EL (cell line): ENCODE results near the gene SND1.

Source experiments
- DNase-seq: peaks from one replicate; pipeline ENCODE4 v3.0.0-alpha.2; 2016

Gene SND1

DNA sequence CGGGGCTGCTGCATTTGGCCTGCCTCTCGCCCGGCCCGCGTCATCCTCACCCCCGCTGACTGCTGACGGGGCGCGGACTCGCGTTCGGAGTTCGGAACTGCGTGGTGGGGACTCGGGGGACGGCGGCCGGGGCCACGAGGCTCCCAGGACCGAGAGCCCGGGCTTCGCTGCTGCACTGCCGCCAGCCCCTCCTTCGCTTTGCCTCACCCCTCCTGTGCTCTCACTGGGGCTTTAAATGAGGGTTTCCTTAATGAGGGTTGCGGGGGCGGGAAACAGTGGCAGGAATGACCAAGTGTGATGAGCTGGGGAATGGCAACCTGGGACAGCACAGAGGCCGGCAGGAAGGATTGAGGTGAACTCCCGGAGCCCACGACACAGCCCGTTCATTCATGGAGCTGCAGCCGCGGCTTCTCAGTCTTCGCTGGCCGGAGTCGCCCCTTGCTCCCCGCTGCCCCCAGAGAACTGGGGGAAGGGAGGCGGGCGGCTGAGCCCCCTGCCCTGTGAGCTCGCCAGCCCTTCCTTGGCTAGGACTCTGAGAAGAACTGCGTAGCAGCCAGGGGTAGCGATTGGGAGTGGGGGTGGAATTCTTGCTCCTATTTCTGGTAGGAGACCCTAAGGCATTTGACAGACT is 380.7 kb downstream of the SND1 start:
- DNase-seq: peak; percentile 13

DNA sequence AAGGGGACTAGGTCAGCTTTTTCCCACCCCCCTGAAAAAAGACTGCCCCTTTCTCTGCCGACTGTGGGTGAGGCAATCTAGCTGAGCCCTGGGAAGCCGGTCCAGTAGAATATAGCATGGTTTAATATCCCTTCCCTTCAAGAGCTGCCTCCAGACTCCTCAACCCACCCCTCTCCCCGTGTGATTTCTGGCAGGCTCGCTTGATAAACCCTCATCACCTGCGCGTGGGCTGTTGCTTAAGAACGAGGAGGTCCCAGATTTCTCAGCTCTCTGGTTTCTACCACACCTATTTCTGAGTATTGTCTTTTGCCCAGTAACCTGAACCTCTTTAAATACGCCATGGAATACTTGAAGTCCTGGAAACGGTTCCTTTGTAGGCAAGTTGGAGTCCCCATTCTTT is 381.3 kb downstream of the SND1 start:
- no peak for DNase-seq

DNA sequence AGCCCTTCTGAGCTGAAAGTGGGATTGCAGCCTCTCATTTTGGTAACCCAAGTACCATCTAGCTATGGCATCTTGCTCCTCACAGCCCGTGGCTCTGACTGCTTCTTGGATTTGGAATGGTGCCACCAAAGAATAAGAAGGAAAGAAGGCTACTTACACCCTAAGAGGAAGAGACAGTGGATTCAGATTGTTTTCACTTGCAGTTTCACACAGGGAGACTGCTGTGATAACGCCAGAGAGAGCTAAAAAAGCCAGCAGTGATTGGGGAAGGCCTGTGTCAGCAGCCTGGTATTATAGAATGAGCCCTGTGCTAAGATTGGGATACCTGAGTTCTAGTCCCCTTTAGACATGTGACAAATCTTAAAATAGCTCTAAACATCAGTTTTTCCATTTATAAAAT is 382.8 kb downstream of the SND1 start:
- DNase-seq: no peak

DNA sequence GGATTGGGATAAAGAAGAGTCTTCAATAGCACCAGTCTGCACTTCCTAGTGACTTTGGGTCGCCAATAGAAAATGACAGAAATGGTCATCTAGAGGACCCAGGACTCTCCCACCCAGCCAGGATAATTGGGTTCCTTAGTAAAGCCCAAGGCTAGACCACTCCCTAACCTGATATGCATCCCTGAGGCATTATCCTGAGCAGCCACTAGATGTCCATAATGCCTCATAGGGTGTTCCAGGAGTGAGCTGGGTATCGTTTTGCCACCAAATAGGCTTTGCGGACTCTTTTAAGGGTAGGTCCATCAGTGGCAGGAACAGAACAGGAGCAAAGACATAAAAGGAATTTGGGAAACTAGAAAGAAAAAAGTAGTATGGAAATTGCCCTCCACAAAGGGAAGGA is 383.7 kb downstream of the SND1 start:
- peak; percentile 22 for DNase-seq

DNA sequence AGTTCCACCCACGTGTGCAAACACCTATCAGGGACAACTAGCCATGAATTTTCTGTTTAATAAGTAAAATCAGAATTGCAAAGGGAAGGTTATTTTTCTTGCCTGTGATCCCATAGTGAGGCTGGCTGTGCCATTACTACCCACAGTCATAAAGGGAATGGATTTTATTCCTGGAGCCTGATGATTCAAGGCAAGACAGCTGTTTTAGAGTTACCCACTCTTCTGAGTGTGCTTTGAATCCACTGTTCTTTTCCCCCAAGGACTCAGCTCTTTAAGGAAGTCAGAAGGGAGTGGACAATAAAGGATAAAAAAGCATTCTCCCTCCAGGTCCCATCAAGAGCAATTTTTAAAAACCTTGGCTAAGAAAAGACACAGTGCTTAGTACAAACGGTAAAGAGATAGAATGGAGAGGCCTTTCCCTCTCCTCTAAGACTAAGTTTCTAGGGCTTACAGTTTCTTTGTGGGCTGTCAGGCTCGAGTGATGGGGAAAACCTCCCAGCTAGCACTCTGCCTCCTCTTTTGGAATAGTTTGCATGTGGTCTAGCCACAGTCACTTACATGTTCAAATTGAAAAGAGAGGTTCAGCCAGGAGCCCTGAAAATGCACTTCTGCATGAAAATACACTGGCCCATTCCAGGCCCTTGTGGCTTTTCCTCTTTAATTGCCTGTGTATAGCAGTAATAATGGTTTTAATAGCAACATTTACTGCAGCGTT is 384.4 kb downstream of the SND1 start:
- no peak for DNase-seq

DNA sequence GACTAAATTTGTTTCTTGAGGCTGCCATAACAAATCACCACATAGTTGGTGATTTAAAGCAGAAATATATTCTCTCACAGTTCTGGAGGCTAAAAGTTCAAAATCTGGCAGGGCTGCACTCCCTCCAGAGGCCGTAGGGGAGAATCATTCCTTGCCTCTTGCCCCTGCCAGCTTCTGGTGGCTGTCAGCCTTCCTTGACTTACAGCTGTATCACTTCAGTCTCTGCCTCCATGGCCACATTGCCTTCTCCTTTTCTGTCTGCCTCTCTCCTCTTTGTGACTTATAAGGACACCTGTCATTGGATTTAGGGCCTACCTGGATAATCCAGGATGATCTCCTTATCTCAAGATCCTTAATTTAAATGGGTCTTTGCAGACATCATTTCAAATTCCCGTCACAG is 385.1 kb downstream of the SND1 start:
- DNase-seq: no peak

DNA sequence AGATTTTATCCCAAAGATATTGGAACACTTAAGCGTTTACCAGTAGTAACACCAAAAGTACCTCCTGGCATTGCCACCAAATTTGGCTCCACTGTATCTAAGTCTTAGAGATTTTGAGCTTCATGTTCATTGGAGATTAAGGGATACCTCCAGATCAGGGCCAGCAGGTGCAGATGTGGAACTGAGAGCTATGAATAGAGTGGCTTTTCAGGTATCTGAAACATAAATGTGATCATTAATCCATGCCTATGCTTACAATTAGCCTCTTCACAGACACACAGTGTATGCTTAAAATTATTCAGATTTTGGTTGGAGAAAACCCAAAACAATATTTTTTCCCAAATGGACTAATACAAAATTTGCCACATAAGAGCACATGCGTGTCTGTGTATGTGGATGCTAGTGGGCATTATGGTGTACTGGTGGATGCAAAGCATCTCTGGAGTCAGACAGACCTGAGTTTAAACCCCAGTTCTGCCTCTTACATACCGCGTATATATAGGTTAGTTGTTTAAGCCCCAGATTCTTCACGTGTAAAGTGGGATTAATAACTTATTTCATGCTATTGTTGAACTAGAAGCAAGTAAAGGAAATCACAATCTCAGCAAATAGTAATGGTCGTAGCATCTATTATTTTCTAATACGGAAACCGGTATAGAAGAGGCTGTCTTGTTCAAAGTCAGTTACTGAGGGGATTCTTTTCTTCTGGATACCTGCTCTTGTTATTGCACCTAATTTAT is 386.1 kb downstream of the SND1 start:
- DNase-seq: no peak

DNA sequence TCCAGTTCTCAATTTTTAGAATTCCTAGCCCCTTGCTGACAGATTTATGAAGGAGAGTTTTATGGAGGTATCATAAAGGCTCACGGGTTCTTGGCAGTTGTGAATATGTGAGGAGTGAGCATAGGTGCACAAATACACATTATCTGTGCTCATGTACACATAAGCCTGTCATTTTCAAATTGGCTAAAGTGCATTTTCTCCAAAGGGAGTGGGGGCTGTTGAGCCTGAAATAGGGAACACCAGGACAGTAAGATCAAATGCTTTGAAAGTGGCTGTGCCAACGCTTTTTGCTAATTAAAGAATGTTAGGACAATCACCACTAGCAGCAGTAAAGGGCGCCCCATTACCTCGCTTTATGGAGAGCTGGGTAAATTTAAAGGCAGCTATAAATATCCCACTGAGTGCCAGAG is 387.6 kb downstream of the SND1 start:
- no peak for DNase-seq

DNA sequence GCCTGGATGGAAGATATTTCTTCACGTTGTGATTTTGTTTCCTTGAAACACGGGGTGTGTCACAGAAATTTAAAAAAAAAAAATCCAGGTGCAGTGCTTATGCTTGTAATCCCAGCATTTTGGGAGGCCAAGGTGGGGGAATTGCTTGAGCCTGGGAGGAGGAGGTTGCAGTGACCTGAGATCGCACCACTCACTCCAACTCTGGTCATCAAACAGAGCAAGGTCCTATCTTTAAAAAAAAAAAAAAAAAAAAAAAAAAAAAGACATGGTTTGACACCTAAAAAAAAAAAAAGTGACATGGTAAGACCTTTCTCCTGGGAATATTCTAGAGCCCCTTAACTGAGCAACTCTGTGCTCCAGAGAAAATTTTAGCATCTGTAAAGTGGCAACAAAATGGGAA is 388.2 kb downstream of the SND1 start:
- DNase-seq: no peak

DNA sequence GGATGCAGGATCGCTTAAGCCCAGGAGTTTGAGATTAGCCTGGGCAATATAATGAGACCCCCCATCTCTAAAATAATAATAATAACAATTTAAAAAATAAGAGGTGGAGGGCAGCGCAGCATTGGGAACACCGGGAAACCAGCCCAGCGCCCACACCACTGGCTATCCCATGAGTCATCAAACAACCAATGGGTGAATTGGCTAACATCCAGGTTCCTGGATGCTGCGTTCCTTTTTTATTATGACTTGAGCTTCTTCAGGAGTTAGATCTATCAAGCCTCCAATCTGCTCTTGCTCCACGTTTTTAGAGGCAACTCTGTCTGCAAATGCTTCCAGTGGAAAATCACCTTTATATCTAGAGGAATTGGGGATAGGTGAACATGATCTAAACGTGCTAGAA is 389.2 kb downstream of the SND1 start:
- DNase-seq: peak; percentile 89

DNA sequence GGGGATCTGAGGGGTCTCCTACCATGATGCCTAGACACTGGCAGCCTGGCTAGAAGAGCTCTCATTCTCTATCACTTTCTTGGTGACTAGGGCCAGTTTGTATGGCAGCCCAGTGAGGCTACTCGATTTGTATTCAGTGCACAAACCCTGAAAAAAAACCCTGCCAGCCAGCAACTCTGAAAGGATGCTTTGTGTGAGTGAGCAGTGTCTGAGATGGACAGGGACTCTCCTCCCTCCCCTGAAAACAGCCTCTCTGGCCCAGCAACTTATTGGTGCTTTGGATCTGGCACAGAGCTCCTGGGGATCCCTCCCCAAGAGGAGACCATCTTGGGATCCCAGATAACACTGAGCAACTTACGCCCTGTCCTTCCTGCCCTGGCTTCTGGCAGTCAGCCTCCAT is 390.0 kb downstream of the SND1 start:
- DNase-seq: no peak

DNA sequence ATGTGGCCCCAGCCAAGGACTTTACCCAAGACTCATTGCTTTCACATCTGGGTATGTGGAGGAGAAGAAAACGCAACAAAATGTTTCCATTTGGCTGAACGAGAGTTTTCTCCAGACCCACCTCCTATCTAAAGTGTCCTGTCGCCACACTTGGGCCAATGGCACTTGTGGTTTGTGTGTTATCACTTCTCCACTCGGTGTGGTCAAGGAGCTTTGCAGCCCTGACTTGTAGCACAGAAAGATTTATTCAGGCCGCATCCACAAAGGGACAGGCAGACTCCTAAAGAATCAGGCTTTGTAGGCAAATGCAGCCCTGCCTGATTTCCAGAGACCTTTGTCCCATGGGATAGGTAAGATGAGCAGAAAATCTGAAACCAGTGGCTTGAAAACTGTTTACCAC is 392.1 kb downstream of the SND1 start:
- no peak for DNase-seq

DNA sequence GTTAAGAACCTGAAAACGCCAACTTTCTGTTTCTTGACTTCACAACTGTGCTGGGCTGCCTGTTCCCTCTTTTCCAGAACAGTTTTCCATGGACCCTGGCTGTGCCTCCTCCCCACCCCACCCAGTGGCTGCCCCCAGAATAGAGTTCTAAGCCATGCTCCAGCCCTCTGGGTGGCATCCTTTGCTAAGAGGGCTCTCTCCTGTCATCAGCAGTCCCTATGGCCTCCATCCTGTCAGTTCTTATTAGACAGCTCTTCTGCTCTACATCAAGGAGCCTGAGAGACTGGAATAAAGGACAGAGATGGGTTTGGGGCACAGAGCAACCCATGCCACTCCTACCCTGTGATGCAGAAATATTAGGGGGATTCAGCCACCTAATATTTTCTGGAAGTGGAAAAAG is 393.2 kb downstream of the SND1 start:
- DNase-seq: no peak

DNA sequence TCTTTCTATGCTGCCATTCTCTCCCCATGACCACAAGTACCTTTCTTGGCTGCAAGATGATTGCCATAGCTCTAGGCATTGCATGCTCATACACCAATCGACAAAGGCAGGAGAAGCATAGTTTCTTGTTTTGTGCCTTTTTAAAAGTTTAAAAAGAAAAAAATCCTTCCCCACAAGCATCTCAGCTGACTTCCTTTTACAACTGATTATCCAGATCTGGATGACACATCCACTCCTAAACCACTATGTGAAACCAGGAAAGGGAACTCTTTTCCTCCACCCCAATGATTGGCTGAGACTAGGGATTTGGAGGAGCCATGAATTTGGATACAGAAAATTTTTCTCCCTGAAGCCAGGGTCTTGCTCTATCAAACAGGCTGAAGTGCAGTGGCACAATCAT is 393.8 kb downstream of the SND1 start:
- peak; percentile 47 for DNase-seq

DNA sequence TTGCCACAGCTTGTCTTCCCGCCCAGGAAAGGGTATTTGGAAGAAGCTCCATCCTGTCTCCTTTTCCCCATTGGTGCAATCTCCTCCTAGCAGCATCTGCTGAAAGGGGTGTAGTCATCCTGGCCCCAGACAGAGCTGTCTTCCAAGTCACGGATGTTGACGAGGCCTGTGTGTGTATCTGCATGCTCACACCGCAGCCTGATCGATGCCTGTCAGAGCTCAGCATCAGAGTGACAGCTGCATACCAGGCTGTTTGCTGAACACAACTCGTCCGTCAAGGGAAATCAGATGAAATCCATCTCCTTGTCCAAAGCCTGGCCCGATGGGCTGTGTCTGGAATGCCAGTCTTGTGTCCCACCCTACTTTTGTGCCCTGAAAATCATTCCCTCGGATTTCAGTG is 400.4 kb downstream of the SND1 start:
- DNase-seq: no peak

DNA sequence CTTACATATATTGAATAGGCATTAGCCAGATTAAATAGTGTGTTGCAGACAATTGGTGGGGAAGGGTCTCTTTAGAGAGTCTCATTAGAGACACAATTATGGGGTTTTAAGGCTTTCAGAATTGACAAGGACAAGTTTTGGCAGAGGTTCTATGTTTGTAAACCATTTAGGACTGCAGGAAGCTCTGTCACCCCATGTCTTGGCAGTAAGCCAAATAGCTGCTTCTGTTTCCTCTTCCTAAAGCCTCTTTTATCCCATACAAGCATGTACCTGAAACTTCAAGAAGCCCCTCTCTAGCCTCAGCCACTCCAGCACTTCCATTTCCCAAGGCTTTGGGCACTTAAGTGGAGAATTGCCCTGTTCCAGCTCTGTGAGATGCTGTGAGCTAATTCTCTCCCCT is 401.0 kb downstream of the SND1 start:
- DNase-seq: peak; percentile 41

DNA sequence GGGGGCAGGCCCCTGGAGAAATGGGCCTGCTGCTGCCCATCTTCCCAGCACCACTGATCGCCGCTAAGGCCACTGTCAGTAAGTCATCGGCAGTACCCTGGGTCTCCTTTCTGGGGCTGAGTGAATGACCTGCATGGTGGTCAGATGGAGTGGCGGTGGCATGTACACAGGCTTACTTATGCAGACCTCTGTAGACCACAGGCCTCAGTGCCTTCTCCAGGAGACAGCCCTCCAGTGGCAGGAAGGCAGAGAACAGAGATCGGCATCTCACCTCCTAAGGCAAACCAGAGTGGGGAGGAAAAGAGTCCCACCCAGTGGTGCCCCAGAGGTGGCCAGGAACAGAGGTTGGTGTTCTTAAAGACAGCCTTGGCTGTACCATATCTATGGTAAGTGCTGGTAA is 402.0 kb downstream of the SND1 start:
- DNase-seq: no peak

DNA sequence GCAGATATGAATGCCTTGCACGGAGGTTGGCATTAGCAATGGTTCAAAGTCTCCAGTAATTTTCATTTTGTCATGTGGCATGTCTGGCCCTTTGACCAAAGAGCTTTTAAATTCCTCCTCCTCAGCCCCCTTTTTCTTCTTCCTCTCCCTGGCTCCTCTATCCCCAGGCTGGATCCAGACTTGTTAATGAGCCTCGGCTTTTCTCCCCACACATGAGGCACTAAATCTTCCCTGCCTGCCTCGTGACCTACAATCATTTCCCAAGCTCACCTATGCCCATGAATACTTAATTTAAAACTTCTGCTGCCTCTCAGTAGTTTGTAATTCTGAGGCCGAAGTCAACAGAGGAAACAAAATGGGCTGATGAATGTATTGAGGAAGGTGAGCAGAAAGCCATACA is 402.5 kb downstream of the SND1 start:
- no peak for DNase-seq

DNA sequence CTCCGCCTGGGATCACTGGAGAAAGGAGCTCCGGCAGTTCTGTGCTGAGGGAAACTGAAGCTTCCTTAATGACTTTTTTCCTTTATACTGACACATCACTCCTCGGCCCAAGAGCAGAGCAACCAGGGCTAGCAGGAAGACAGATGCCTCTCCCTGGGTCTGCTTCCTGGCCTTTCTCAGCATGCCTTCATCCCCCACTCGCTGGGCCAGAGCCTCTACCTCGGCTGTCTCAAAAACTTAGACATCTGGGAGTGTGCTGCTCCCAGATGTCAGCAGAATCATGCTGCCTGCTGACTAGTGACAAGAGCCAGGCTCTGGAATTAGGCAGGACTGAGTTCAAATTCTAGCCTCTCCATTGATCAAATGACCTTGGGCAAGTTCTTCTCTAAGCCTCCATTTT is 403.6 kb downstream of the SND1 start:
- DNase-seq: peak; percentile 37

DNA sequence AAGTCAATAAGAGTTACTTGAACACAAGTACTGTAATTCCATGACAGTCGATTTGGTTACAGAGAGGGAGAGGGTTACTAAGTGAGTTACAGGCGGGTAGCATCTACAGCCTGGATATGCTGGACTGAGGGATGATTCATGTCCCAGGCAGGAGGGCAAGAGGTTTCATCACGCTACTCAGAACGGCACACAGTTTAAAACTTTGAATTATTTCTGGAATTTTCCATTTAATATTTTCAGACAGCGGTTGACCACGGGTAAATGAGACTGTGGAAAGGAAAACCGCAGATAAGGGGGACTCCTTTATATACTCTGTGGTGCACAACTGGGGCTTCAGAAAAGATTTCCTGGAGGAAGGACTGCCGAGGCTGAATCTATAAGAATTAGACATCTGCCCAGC is 404.9 kb downstream of the SND1 start:
- DNase-seq: peak; percentile 91

DNA sequence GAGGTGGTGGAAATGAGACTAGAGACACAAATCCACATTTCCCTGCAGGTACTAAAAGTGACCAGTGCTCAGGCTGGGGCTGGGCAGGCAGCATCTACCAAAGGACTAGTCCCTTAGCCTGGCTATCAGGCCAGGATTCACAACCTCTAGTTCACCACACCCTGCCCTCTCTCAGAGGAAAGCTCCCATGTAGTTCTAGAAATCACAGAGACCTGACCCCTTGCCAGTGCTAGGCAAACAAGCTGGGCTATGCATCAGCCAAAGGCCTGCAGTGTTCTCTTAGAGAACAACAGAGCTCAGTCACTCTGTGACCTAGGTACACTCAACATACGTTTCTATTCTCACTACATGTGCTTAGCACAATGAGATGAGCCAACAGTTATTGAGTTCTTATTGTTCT is 405.9 kb downstream of the SND1 start:
- no peak for DNase-seq

DNA sequence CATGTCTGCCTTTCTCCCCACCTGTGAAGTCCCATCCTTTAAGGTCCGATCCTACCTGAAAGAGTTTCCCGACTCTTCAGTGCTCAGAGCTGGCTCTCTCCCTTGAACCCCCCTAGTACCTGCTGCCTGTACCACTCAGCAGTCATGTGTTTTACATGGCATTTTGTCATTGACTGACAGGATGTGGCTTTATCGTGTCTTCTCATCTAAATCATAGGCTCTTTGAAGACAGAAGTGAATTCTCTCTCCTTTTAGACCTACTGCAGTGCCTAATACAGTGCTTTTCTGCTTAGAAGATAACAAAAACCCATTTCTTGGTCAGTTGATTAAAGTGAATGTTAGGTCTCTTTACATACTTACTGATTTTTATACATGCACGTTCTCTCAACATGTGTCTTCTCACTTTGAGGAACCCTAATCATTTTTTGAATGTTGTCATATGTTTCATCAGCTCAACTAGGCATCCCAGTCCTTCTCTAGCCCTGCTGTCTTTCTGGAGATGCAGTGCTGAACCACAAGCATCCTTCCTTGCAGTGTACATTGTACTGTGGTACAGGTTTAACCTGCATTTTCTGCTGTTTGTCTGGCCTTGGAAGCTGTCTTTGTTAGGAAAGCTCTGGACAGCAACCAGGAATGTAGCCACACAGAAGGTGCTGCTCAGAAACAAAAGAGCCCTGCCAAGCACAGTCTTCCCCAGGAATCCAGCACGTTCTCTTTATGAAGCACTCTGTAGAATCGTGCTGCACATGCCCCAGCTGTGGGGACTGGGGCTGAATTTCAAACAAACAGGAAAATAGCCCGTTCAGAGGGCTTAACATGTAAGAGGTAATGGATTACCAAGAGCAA is 407.4 kb downstream of the SND1 start:
- DNase-seq: no peak

DNA sequence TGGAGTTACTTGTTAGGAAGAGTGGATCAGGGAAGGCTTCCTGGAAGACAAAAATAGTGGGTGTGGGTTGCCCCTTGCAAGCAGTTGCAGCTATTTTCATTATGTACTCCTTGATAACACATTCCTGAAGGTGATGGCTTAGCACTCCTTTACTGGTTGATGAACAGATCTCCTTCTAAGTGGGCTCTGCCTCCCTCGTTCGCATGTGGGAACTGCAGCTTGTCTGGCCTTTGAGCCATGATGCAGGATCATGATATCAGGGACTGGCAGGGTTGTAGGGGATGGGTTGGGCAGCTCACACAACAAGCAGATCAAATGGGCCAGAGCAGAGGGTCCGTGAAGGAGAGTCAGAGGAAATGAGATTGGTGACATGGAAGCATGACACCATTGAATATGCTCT is 408.0 kb downstream of the SND1 start:
- no peak for DNase-seq
